CD14-positive monocyte (primary cell): ENCODE results near the gene RAB11FIP2. TPM values are rescaled to one million over a fixed set of nuclear protein-coding genes. Genes with fewer than 3 reads are reported as not detected.
"Not testable (repeated sequence)": the region's sequence is repeated elsewhere in the genome, so short reads cannot be mapped to it uniquely, and the experiment has no call there.

Experiments used
- DNase-seq, 3 donors: peaks; one replicate each; pipeline ENCODE4 v3.0.0-alpha.2; 2011 to 2022
- H2AFZ ChIP-seq: 2 replicates; pipeline ENCODE4 v1.6.0; 2012; ENCODE audit warnings: mild to moderate bottlenecking, low read depth, low read length, inconsistent platforms; ENCODE audit not compliant: insufficient read depth, poor library complexity, severe bottlenecking
- H3K27ac ChIP-seq, 2 donors: 1 replicate in 1 of 2; 2 replicates in 1 of 2; pipeline ENCODE4 v1.5.1; 2012 to 2013; ENCODE audit warnings: low read length in 2 of 2, control low read depth in 1 of 2, inconsistent platforms in 1 of 2, low read depth in 1 of 2, mild to moderate bottlenecking in 1 of 2
- H3K27me3 ChIP-seq, 2 donors: one replicate each; pipeline versions ENCODE4 v1.6.0 to v1.6.1; 2011 to 2013; ENCODE audit warnings: low read length in 2 of 2; ENCODE audit not compliant: control insufficient read depth in 2 of 2, insufficient read depth in 2 of 2
- H3K36me3 ChIP-seq, 2 donors: replicated peaks in 1 of 2; 1 replicate in 1 of 2; 2 replicates in 1 of 2; pipeline versions ENCODE4 v1.5.1 to v1.6.1; 2012 to 2013; ENCODE audit warnings: low read length in 2 of 2, control low read depth in 1 of 2, inconsistent platforms in 1 of 2, mild to moderate bottlenecking in 1 of 2; ENCODE audit not compliant: insufficient read depth in 2 of 2, control insufficient read depth in 1 of 2
- H3K4me1 ChIP-seq, 2 donors: 1 replicate in 1 of 2; 2 replicates in 1 of 2; pipeline versions ENCODE4 v1.5.1 to v1.6.1; 2012 to 2013; ENCODE audit warnings: low read length in 2 of 2, control low read depth in 1 of 2, inconsistent platforms in 1 of 2, mild to moderate bottlenecking in 1 of 2, moderate library complexity in 1 of 2; ENCODE audit not compliant: insufficient read depth in 2 of 2, control insufficient read depth in 1 of 2
- H3K4me2 ChIP-seq: replicated peaks from 2 replicates; pipeline ENCODE3; 2012; ENCODE audit warnings: low read length, moderate library complexity, mild to moderate bottlenecking; ENCODE audit not compliant: poor library complexity, severe bottlenecking; ENCODE audit errors: extremely low read depth
- H3K4me3 ChIP-seq, 3 experiments: fragments of 200-600 bp in 1 of 3; sonication (generic) in 1 of 3; replicated peaks in 1 of 3; 1 replicate in 2 of 3; 2 replicates in 1 of 3; pipeline ENCODE4 v1.5.1; 2011 to 2013; ENCODE audit warnings: low read length in 3 of 3, mild to moderate bottlenecking in 3 of 3, control low read depth in 2 of 3, low read depth in 2 of 3, inconsistent platforms in 1 of 3, moderate library complexity in 1 of 3
- H3K79me2 ChIP-seq: 2 replicates; pipeline ENCODE4 v1.6.0; 2012; ENCODE audit warnings: mild to moderate bottlenecking, control low read depth, inconsistent platforms, low read length, moderate library complexity; ENCODE audit not compliant: insufficient read depth
- H3K9ac ChIP-seq: 2 replicates; pipeline ENCODE4 v1.6.0; 2017; ENCODE audit warnings: low read length, mild to moderate bottlenecking; ENCODE audit not compliant: insufficient read depth, poor library complexity, severe bottlenecking
- H3K9me3 ChIP-seq, 2 donors: replicated peaks in 1 of 2; 1 replicate in 1 of 2; 2 replicates in 1 of 2; pipeline versions ENCODE4 v1.5.1 to v1.6.1; 2012 to 2013; ENCODE audit warnings: low read length in 2 of 2, control low read depth in 1 of 2; ENCODE audit not compliant: control insufficient read depth in 1 of 2, insufficient read depth in 1 of 2
- H4K20me1 ChIP-seq: 2 replicates; pipeline ENCODE4 v1.6.0; 2012; ENCODE audit warnings: mild to moderate bottlenecking, low read length, control low read depth, moderate library complexity; ENCODE audit not compliant: insufficient read depth
- H3K27ac Mint-ChIP-seq, 7 donors: one replicate each; pipeline ENCODE4 v1.8.0; 2020; ENCODE audit warnings: mild to moderate bottlenecking in 7 of 7, mixed read lengths in 7 of 7, moderate library complexity in 6 of 7, inconsistent platforms in 2 of 7
- H3K27me3 Mint-ChIP-seq, 3 donors: one replicate each; pipeline ENCODE4 v1.8.0; 2021 to 2022; ENCODE audit warnings: low read depth in 3 of 3, mild to moderate bottlenecking in 3 of 3, mixed read lengths in 3 of 3, moderate library complexity in 3 of 3, inconsistent platforms in 1 of 3
- H3K36me3 Mint-ChIP-seq, 2 donors: one replicate each; pipeline ENCODE4 v1.8.0; 2020; ENCODE audit warnings: mixed read lengths in 2 of 2, inconsistent platforms in 1 of 2, mild to moderate bottlenecking in 1 of 2
- H3K4me1 Mint-ChIP-seq: one replicate; pipeline ENCODE4 v1.8.0; 2020; ENCODE audit warnings: mild to moderate bottlenecking, mixed read lengths
- H3K4me3 Mint-ChIP-seq, 2 donors: one replicate each; pipeline ENCODE4 v1.8.0; 2020; ENCODE audit warnings: mild to moderate bottlenecking in 2 of 2, mixed read lengths in 2 of 2, moderate library complexity in 1 of 2
- H3K9me3 Mint-ChIP-seq, 7 donors: one replicate each; pipeline ENCODE4 v1.8.0; 2020 to 2022; ENCODE audit warnings: mixed read lengths in 7 of 7, mild to moderate bottlenecking in 6 of 7, moderate library complexity in 6 of 7, inconsistent platforms in 2 of 7
- CTCF ChIP-seq: fragments of 200-600 bp; IDR thresholded peaks from one replicate; pipeline ENCODE4 v1.8.0; 2022; ENCODE audit warnings: antibody characterized with exemption, mild to moderate bottlenecking
- WGBS: methylation state at CpG from one replicate; pipeline ENCODE4 v1.1.5; 2013; ENCODE audit warnings: missing lambda C conversion rate; ENCODE audit not compliant: insufficient coverage; 5-methylcytosine and 5-hydroxymethylcytosine counted together
- intact Hi-C, 2 donors: fragments of 100-400 bp; cut with micrococcal nuclease; formaldehyde crosslinking; loops; one replicate each; pipeline versions ENCODE4 v1.15.0 to v1.15.1; 2023
- polyA plus RNA-seq, 3 donors: library from polyadenylated mRNA; depleted of rRNA in 1 of 3; unstranded in 2 of 3; stranded (reverse) in 1 of 3; fragments of 300-500 nt in 2 of 3; fragments of >200 nt in 1 of 3; fragmentation: Illumina TruSeq in 2 of 3; gene quantifications; 1 replicate in 2 of 3; 2 replicates in 1 of 3; pipeline ENCODE4 v1.2.3, GENCODE V29; 2012 to 2021

The RAB11FIP2 gene
- polyA plus RNA-seq, 3 donors, result 3.5 to 6.7 (median 5.4) TPM

- H3K27me3 Mint-ChIP-seq, result peaks cover 2 to 7% (median 3%) of the 10 kb centered on the region in 3 donors
- no peak overlapping the region for H3K4me3 Mint-ChIP-seq
- Histone ChIP-seq H3K27ac (no peak overlapping the region), H3K4me2 (no peak overlapping the region), H3K4me1 (no peaks in the 10 kb centered on the region), H3K9ac (no peak overlapping the region), H3K9me3 (no peaks in the 10 kb centered on the region), H3K36me3 (no peaks in the 10 kb centered on the region), H3K4me3 (no peak overlapping the region), H3K79me2 (no peaks in the 10 kb centered on the region), H4K20me1 (no peaks in the 10 kb centered on the region), H2AFZ (no peak overlapping the region), H3K27me3 (no peaks in the 10 kb centered on the region)
- H3K36me3 Mint-ChIP-seq, result no peaks in the 10 kb centered on the region
- TF ChIP-seq CTCF, result no peak
- H3K4me1 Mint-ChIP-seq, result no peaks in the 10 kb centered on the region
- peaks cover 2 to 7% (median 3%) of the 10 kb centered on the region in 7 donors for H3K9me3 Mint-ChIP-seq
- intact Hi-C loops, result no loop called here
- DNase-seq, result no peak
- no peak overlapping the region for H3K27ac Mint-ChIP-seq
- WGBS, result no CpG with 5 or more reads among the region's 3 CpGs
These were observed 30.0 kb upstream of the RAB11FIP2 start for GRCh38 chr10:118076705-118077104.

- Mint-ChIP-seq H3K9me3 (peaks cover 2 to 6% (median 3%) of the 10 kb centered on the region in 7 donors), H3K27me3 (peaks cover 5 to 7% (median 6%) of the 10 kb centered on the region in 3 donors), H3K36me3 (no peaks in the 10 kb centered on the region), H3K27ac (no peak overlapping the region), H3K4me3 (no peak overlapping the region), H3K4me1 (no peaks in the 10 kb centered on the region)
- no peak for TF ChIP-seq CTCF
- Histone ChIP-seq H2AFZ (no peak overlapping the region), H3K79me2 (no peaks in the 10 kb centered on the region), H3K27ac (no peak overlapping the region), H3K4me1 (no peaks in the 10 kb centered on the region), H4K20me1 (no peaks in the 10 kb centered on the region), H3K27me3 (peaks cover 0 to 2% of the 10 kb centered on the region in 2 donors), H3K9ac (no peak overlapping the region), H3K36me3 (no peaks in the 10 kb centered on the region), H3K9me3 (no peaks in the 10 kb centered on the region), H3K4me2 (no peak overlapping the region), H3K4me3 (no peak overlapping the region)
- intact Hi-C loops, result no loop called here
- no CpG with 5 or more reads among the region's 1 CpG for WGBS
- DNase-seq, result no peak
These were observed 26.1 kb upstream of the RAB11FIP2 start for GRCh38 chr10:118072840-118073239.

GRCh38 chr10:118067389-118067788 lies 20.6 kb upstream of the RAB11FIP2 start:
- H3K27ac ChIP-seq, H3K4me1 ChIP-seq, H3K36me3 Mint-ChIP-seq, H3K4me1 Mint-ChIP-seq, H3K9me3 ChIP-seq, H4K20me1 ChIP-seq, intact Hi-C loops, H3K36me3 ChIP-seq, H3K27me3 Mint-ChIP-seq, H3K27me3 ChIP-seq, H3K4me3 Mint-ChIP-seq, H3K4me3 ChIP-seq, H3K4me2 ChIP-seq, H3K9me3 Mint-ChIP-seq, H3K79me2 ChIP-seq, DNase-seq, H2AFZ ChIP-seq, H3K9ac ChIP-seq, H3K27ac Mint-ChIP-seq: not testable (repeated sequence)
- no CpG with 5 or more reads among the region's 1 CpG for WGBS
